ENCODE measurements around the gene RBM33. TPM values are rescaled to one million over a fixed set of nuclear protein-coding genes. Genes with fewer than 3 reads are reported as not detected.

RBM33 gene
- total RNA-seq, 2 donors from 2014 or later, result 86.8 to 87.1 TPM

DNA sequence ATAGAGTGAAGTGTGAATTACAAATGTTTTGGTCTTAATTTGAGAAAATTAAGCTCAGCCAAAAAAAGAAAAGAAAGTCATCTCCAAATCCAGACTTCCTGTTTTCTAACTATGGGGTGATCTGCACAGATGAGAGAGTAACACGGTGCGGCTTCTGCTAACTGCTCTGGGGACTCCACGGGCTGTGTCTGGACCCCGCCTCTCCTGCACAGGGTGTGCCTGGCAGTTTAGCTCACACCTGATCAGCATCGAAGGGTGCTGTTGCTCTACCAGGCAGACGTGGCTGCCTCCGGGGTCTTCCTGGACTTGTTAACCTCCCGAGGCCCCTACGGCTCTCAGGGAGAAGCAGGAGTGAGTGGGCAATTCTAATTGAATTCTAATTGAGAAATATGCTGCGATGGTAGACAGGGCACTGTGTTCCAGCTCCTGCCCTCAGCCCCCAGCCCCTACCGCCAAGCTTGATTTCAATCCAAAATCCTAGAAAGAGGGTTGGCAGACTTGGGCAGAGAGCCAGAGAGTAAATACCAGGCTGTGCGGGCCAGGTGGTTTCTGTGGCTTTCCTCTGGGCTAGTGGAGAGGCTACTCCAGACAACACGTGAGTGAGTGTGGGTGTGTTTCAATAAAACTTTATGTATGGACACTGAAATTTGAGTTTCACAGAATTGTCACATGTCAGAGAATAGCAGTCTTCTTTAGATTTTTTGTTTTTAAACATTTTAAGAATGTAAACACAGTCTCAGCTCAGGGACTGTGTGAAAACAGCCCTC is 154.4 kb downstream of the RBM33 start:
- H3K36me3 ChIP-seq (ENCODE audit: control insufficient read depth, insufficient read depth, low read length), result no peaks in the 10 kb centered on the region
- no peak overlapping the region for H3K4me3 ChIP-seq (ENCODE audit: low read length)
- TF ChIP-seq, protein P1, sequence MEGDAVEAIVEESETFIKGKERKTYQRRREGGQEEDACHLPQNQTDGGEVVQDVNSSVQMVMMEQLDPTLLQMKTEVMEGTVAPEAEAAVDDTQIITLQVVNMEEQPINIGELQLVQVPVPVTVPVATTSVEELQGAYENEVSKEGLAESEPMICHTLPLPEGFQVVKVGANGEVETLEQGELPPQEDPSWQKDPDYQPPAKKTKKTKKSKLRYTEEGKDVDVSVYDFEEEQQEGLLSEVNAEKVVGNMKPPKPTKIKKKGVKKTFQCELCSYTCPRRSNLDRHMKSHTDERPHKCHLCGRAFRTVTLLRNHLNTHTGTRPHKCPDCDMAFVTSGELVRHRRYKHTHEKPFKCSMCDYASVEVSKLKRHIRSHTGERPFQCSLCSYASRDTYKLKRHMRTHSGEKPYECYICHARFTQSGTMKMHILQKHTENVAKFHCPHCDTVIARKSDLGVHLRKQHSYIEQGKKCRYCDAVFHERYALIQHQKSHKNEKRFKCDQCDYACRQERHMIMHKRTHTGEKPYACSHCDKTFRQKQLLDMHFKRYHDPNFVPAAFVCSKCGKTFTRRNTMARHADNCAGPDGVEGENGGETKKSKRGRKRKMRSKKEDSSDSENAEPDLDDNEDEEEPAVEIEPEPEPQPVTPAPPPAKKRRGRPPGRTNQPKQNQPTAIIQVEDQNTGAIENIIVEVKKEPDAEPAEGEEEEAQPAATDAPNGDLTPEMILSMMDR (conservative IDR thresholded peaks at IDR 0.05), result no peak
- peaks cover 76% of the 10 kb centered on the region for H3K27me3 Mint-ChIP-seq (ENCODE audit: insufficient read depth)
- no peak overlapping the region for H3K27ac Mint-ChIP-seq
- peaks cover 4% of the 10 kb centered on the region for H3K9me3 Mint-ChIP-seq
- H3K27ac ChIP-seq (ENCODE audit: low read depth, low read length), result no peak overlapping the region
- WGBS, 2 experiments (ENCODE audit: insufficient coverage in 1 of 2, insufficient read length in 1 of 2), result 92 to 94% methylated on average over 12 to 13 of the region's 13 CpGs
- no peaks in the 10 kb centered on the region for H3K4me1 ChIP-seq (ENCODE audit: control insufficient read depth, insufficient read depth, low read length)
- peaks cover 79% of the 10 kb centered on the region for H3K27me3 ChIP-seq (ENCODE audit: control insufficient read depth, insufficient read depth, low read length, poor library complexity, severe bottlenecking)
- no peak overlapping the region for H3K4me3 Mint-ChIP-seq
- no peak for DNase-seq
- H3K36me3 Mint-ChIP-seq (ENCODE audit: low read depth), result no peaks in the 10 kb centered on the region
- H3K9me3 ChIP-seq (ENCODE audit: control insufficient read depth, low read length), result no peaks in the 10 kb centered on the region
- H3K9ac ChIP-seq (ENCODE audit: extremely low read depth, low read length, poor library complexity, severe bottlenecking), result no peak overlapping the region
- no peaks in the 10 kb centered on the region for H3K4me1 Mint-ChIP-seq

DNA sequence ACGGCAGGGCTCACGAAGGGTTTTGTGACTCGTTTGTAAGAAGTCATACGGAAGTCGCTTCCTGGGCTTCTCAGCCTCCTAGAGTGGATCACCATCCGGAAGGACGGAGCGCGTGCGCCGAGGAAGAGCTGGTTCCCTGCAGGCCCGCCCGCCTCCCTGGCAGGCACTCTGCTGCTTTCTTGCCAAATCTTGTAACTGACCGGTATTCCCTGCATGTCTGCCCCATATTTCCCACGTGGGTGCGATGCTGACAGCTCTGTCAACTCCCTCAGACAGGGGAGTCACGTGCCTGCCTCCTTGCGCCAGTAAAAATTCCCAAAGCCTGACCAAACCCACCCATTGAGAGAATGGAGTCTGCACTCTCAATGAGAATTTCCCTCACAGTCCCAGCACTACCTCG is 155.1 kb downstream of the RBM33 start:
- Mint-ChIP-seq H3K36me3 (ENCODE audit: low read depth) (no peaks in the 10 kb centered on the region), H3K9me3 (peaks cover 4% of the 10 kb centered on the region), H3K27me3 (ENCODE audit: insufficient read depth) (peaks cover 75% of the 10 kb centered on the region), H3K27ac (no peak overlapping the region), H3K4me1 (no peaks in the 10 kb centered on the region), H3K4me3 (no peak overlapping the region)
- H3K36me3 ChIP-seq (ENCODE audit: control insufficient read depth, insufficient read depth, low read length), result no peaks in the 10 kb centered on the region
- 84 to 89% methylated on average over 16 to 19 of the region's 19 CpGs for WGBS, 2 experiments (ENCODE audit: insufficient coverage in 1 of 2, insufficient read length in 1 of 2)
- TF ChIP-seq, protein P1 (conservative IDR thresholded peaks at IDR 0.05), result no peak
- no peak for DNase-seq
- no peak overlapping the region for H3K27ac ChIP-seq (ENCODE audit: low read depth, low read length)
- no peak overlapping the region for H3K4me3 ChIP-seq (ENCODE audit: low read length)
- H3K9me3 ChIP-seq (ENCODE audit: control insufficient read depth, low read length), result no peaks in the 10 kb centered on the region
- no peak overlapping the region for H3K9ac ChIP-seq (ENCODE audit: extremely low read depth, low read length, poor library complexity, severe bottlenecking)
- H3K4me1 ChIP-seq (ENCODE audit: control insufficient read depth, insufficient read depth, low read length), result no peaks in the 10 kb centered on the region
- peaks cover 79% of the 10 kb centered on the region for H3K27me3 ChIP-seq (ENCODE audit: control insufficient read depth, insufficient read depth, low read length, poor library complexity, severe bottlenecking)

DNA sequence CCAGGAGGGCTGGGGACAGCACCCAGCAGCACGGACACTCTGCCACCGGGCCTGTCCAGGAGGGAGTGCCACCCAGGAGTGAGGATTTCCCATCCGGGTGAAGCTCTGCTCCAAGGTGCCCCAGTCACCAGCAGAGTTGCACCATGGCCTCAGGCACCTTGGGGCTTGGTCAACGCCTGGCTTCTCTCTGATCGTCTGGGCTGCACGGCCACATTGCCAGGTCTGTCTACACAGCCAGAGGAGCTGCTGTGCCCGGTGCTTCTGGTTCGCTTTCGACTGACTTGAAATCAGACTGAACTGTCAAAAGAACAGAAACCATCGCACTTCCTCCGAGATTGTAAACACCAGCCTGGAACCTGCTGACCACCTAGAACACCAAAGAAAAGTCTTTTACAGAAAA is 155.8 kb downstream of the RBM33 start:
- DNase-seq, result no peak
- no peak overlapping the region for H3K4me3 ChIP-seq (ENCODE audit: low read length)
- Mint-ChIP-seq H3K36me3 (ENCODE audit: low read depth) (no peaks in the 10 kb centered on the region), H3K4me1 (no peaks in the 10 kb centered on the region), H3K4me3 (no peak overlapping the region), H3K9me3 (peaks cover 4% of the 10 kb centered on the region), H3K27me3 (ENCODE audit: insufficient read depth) (peaks cover 73% of the 10 kb centered on the region), H3K27ac (no peak overlapping the region)
- H3K36me3 ChIP-seq (ENCODE audit: control insufficient read depth, insufficient read depth, low read length), result no peaks in the 10 kb centered on the region
- no peak overlapping the region for H3K9ac ChIP-seq (ENCODE audit: extremely low read depth, low read length, poor library complexity, severe bottlenecking)
- H3K27ac ChIP-seq (ENCODE audit: low read depth, low read length), result no peak overlapping the region
- no peaks in the 10 kb centered on the region for H3K9me3 ChIP-seq (ENCODE audit: control insufficient read depth, low read length)
- H3K4me1 ChIP-seq (ENCODE audit: control insufficient read depth, insufficient read depth, low read length), result peaks cover 2% of the 10 kb centered on the region
- 93 to 95% methylated on average over 9 to 11 of the region's 11 CpGs for WGBS, 2 experiments (ENCODE audit: insufficient coverage in 1 of 2, insufficient read length in 1 of 2)
- TF ChIP-seq, protein P1 (conservative IDR thresholded peaks at IDR 0.05), result no peak
- H3K27me3 ChIP-seq (ENCODE audit: control insufficient read depth, insufficient read depth, low read length, poor library complexity, severe bottlenecking), result peaks cover 80% of the 10 kb centered on the region
